ENCODE measurements around the gene BRCA2.

DNA sequence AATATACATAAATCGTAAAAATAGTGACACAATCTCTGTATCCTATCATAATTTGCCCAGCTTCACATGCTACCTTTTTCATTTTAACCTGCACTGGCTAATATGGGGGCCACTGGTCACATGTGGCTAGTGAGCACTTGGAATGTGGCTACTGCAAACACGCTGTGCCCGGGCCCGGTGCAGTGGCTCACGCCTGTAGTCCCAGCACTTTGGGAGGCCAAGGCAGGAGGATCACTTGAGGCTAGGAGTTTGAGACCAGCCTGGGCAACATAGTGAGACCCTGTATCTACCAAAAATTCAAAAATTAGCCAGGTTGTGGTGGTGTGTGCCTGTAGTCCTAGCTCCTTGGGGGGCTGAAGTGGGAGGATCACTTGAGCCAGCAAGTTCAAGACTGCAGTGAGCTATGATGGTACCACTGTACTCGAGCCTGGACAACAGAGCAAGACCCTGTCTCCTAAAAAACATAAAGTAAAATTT, 114.2 kb downstream of the BRCA2 start:
- TF ChIP-seq CTCF (IDR thresholded peaks at IDR 0.05) (no peak), POLR2A (IDR thresholded peaks at IDR 0.05) (no peak), POLR2AphosphoS5 (IDR thresholded peaks at IDR 0.05; ENCODE audit: insufficient read depth in 1 of 2, low read depth in 1 of 2) (no peak)

All from vagina (tissue), 2 donors.